GM11168 (cell line): ENCODE results near the gene RSPH1.

Source experiments
- in situ Hi-C: fragments of 300-500 bp; cut with MboI; formaldehyde crosslinking; loops from one replicate; pipeline ENCODE4 v1.12.0; 2022; ENCODE audit warnings: low sequenced_read_pairs; ENCODE audit not compliant: unreplicated experiment

The RSPH1 gene

GRCh38 chr21:42452401-42453223 lies 43.4 kb downstream of the RSPH1 start:
- in situ Hi-C loops = no loop called here

GRCh38 chr21:42451941-42452340 lies 44.1 kb downstream of the RSPH1 start:
- in situ Hi-C loops = no loop called here

- in situ Hi-C loops = loop anchor here (5.0 to 10.0 kb wide), 4 partner anchors 56 to 294 kb away; partner anchors contain the start of gene TFF3
These were observed 47.3 kb downstream of the RSPH1 start for GRCh38 chr21:42448686-42449085.

- in situ Hi-C loops = loop anchor here (5.0 to 10.0 kb wide), 4 partner anchors 55 to 293 kb away; partner anchors contain the start of gene TFF3
These were observed 48.3 kb downstream of the RSPH1 start for GRCh38 chr21:42447732-42448131.

- in situ Hi-C loops = loop anchor here (5.0 to 10.0 kb wide), 4 partner anchors 55 to 292 kb away; partner anchors contain the start of gene TFF3
These were observed 48.8 kb downstream of the RSPH1 start for GRCh38 chr21:42447182-42447581.

- in situ Hi-C loops = loop anchor here (5.0 to 10.0 kb wide), 4 partner anchors 54 to 292 kb away; partner anchors contain the start of gene TFF3
These were observed 49.5 kb downstream of the RSPH1 start for GRCh38 chr21:42446531-42446930.

GRCh38 chr21:42445311-42445710 lies 50.7 kb downstream of the RSPH1 start:
- in situ Hi-C loops = loop anchor here (5.0 to 10.0 kb wide), 4 partner anchors 53 to 291 kb away; partner anchors contain the start of gene TFF3

- in situ Hi-C loops = loop anchor here (5.0 to 10.0 kb wide), 4 partner anchors 52 to 290 kb away; partner anchors contain the start of gene TFF3
These were observed 51.3 kb downstream of the RSPH1 start for GRCh38 chr21:42444745-42445059.

GRCh38 chr21:42443876-42444744 lies 51.9 kb downstream of the RSPH1 start:
- in situ Hi-C loops = loop anchor here (10.0 kb wide), 3 partner anchors 69 to 289 kb away; partner anchors contain the start of gene TFF3

- in situ Hi-C loops = loop anchor here (10.0 kb wide), 3 partner anchors 68 to 288 kb away; partner anchors contain the start of gene TFF3
These were observed 52.7 kb downstream of the RSPH1 start for GRCh38 chr21:42443181-42443785.

- in situ Hi-C loops = loop anchor here (10.0 kb wide), 3 partner anchors 67 to 287 kb away; partner anchors contain the start of gene TFF3
These were observed 54.1 kb downstream of the RSPH1 start for GRCh38 chr21:42441963-42442362.

- in situ Hi-C loops = loop anchor here (10.0 kb wide), 3 partner anchors 65 to 285 kb away; partner anchors contain the start of gene TFF3
These were observed 55.7 kb downstream of the RSPH1 start for GRCh38 chr21:42440187-42440792.

- in situ Hi-C loops = loop anchor here (10.0 kb wide), 3 partner anchors 65 to 285 kb away; partner anchors contain the start of gene TFF3
These were observed 56.5 kb downstream of the RSPH1 start for GRCh38 chr21:42439284-42440186.

- in situ Hi-C loops = no loop called here
These were observed 57.5 kb downstream of the RSPH1 start for GRCh38 chr21:42438316-42439205.

- in situ Hi-C loops = no loop called here
These were observed 58.2 kb downstream of the RSPH1 start for GRCh38 chr21:42437786-42438185.

- in situ Hi-C loops = no loop called here
These were observed 59.1 kb downstream of the RSPH1 start for GRCh38 chr21:42436914-42437313.

- in situ Hi-C loops = no loop called here
These were observed 60.2 kb downstream of the RSPH1 start for GRCh38 chr21:42435833-42436232.

- in situ Hi-C loops = no loop called here
These were observed 60.6 kb downstream of the RSPH1 start for GRCh38 chr21:42435401-42435800.
